IPS DF 6.9 (cell line): ENCODE data around the gene HSCB.
"Not testable (repeated sequence)": the region's sequence is repeated elsewhere in the genome, so short reads cannot be mapped to it uniquely, and the experiment has no call there.

Source experiments
- DNase-seq: peaks from one replicate; pipeline ENCODE4 v3.0.0-alpha.2; 2013; ENCODE audit warnings: low read depth, low spot score
- H3K27ac ChIP-seq: one replicate; pipeline ENCODE4 v1.5.1; 2013; ENCODE audit warnings: low read length, control low read depth
- H3K27me3 ChIP-seq: 2 replicates; pipeline ENCODE4 v1.6.1; 2013; ENCODE audit warnings: mild to moderate bottlenecking, low read length; ENCODE audit not compliant: control insufficient read depth, insufficient read depth
- H3K36me3 ChIP-seq: 2 replicates; pipeline ENCODE4 v1.6.1; 2013; ENCODE audit warnings: low read length; ENCODE audit not compliant: control insufficient read depth, insufficient read depth
- H3K4me1 ChIP-seq: 2 replicates; pipeline ENCODE4 v1.6.1; 2013; ENCODE audit warnings: low read length; ENCODE audit not compliant: control insufficient read depth, insufficient read depth
- H3K4me3 ChIP-seq: 2 replicates; pipeline ENCODE4 v1.5.1; 2013; ENCODE audit warnings: mild to moderate bottlenecking, low read length
- H3K9me3 ChIP-seq: 2 replicates; pipeline ENCODE4 v1.6.1; 2013; ENCODE audit warnings: low read length, inconsistent platforms; ENCODE audit not compliant: control insufficient read depth, insufficient read depth
- WGBS: extraction: QIAGEN DNeasy Blood & Tissue Kit; methylation state at CpG from one replicate; pipeline ENCODE4 v1.1.7; 2013; ENCODE audit warnings: mixed read lengths, missing lambda C conversion rate; ENCODE audit not compliant: insufficient read length, insufficient coverage; 5-methylcytosine and 5-hydroxymethylcytosine counted together

HSCB gene, protein sequence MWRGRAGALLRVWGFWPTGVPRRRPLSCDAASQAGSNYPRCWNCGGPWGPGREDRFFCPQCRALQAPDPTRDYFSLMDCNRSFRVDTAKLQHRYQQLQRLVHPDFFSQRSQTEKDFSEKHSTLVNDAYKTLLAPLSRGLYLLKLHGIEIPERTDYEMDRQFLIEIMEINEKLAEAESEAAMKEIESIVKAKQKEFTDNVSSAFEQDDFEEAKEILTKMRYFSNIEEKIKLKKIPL

DNA sequence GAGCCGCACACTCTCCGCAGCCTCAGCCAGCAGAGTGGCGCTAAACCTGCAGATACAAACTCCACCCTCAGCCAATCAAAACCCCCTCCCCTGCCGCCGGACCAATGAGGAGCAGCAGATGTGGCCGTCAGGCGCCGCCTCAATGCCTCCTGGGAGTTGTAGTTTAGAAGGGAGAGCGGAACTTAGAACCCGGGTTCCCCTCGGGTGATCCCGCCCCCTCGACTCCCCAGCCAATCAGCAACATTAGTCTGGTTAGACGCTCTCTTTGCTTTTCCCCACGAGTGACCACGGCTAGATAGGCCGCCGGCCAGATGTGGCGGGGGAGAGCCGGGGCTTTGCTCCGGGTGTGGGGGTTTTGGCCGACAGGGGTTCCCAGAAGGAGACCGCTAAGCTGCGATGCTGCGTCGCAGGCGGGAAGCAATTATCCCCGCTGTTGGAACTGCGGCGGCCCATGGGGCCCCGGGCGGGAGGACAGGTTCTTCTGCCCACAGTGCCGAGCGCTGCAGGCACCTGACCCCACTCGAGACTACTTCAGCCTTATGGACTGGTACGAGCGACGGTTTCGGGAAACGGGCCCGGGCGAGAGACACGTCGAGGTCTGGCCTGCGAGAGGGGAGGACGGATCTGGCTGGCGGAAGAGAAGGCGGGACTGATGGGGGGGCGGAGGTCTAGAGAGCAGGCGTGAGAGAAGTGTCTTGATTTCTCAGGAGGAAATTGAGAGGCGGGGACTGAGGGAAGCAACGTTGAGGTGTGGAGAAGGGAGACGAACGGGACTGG, at the start of gene HSCB, which contains the start of gene CHEK2:
HSCB (plus strand) TSS at position 255 of the 777 bp plus-strand sequence; CDS start at position 312, 57 bp downstream.
CHEK2 (minus strand) TSS at position 36 of the 777 bp plus-strand sequence. CDS start 7,099 bp downstream, outside the sequence.
- no CpG with 5 or more reads among the region's 54 CpGs for WGBS
- H3K4me1 ChIP-seq = no peaks in the 10 kb centered on the region
- peaks cover 11% of the 10 kb centered on the region; the same call in 1 of the 2 replicates for H3K36me3 ChIP-seq

DNA sequence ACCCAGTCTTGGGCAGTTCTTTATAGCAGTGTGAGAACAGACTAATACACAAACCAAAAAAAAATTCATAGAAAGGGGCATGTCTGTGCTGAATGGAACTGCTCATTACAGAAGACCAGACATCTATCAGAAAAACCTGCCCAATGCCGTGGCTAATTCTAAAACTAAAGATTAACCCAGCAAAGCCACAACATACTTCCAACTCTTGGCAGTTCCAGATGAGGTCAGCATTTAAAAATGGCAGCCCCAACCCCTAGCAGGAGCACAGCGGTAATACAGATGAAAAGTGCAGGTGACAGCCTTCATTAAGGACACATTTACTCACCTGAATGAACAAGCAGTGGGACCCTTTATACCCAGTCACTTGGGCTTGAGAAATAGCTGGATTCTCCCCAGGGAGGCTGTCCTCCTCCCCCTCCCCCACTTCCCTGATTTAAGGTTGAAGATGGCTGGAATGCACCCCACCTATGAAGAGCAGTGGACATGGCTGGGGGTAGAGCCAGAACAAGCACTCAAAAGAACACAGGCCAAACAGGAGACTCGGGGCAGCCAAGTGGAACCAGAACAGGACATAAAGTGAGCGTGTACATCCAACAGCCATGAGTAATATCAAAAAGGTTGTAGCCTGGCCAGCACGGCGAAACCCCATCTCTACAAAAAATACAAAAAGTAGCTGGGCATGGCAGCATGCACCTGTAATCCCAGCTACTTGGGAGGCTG, 48.6 kb upstream of the HSCB start:
- not testable (repeated sequence) for H3K9me3 ChIP-seq, H3K4me3 ChIP-seq, H3K4me1 ChIP-seq, H3K27me3 ChIP-seq, H3K36me3 ChIP-seq, H3K27ac ChIP-seq, DNase-seq
- WGBS = no CpG with 5 or more reads among the region's 6 CpGs

More for the DNA sequence above, at the start of gene HSCB, which contains the start of gene CHEK2:
- Histone ChIP-seq H3K27ac (no peak within 1 kb of the TSS), H3K27me3 (no peaks in the 10 kb centered on the region), H3K4me3 (peak within 1 kb of the TSS; percentile 77), H3K9me3 (no peaks in the 10 kb centered on the region)
- DNase-seq = peak; percentile 96

DNA sequence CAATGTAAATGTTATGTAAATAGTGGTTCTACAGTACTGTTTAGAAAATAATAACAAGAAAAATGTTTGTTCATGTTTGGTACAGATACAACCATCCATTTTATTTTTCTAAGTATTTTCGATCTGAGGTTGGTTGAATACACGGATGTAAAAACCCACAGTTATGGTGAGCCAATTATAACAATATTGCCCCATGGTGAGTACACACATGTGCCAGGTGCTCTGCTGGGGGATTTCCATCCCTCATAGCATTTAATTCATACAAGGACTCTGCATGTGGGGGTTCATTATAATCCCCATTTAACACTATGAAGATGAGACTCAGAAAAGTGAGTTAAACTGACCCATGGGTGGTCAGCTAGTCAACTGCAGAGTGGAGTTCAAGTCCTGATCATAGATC, 38.9 kb upstream of the HSCB start:
- peaks cover 10% of the 10 kb centered on the region; the same call in 1 of the 2 replicates for H3K36me3 ChIP-seq

DNA sequence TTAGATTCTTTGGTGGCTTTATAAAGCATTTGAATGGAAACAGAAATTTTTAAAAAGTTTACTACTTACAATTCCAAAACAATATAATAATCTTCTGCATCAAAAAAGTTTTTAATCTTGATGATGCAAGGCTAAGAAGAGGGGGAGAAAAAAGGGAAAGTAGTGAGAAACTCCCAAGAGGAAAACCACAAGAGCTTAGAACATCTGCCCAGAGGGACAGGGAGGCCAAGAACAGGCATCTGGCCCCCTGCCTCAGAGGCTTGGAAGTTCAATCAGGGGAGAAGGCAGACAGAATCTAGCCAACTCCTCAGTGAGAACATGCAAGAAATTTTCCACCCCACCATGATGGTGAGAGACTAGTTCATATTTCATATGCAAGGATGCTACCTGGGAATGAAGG, 38.4 kb upstream of the HSCB start:
- no peaks in the 10 kb centered on the region for H3K9me3 ChIP-seq
- no peaks in the 10 kb centered on the region; the same call in 1 of the 2 replicates for H3K4me1 ChIP-seq
- peaks cover 10% of the 10 kb centered on the region; the same call in 1 of the 2 replicates for H3K36me3 ChIP-seq
- no peak overlapping the region for H3K27ac ChIP-seq
- H3K4me3 ChIP-seq = no peak overlapping the region
- no peaks in the 10 kb centered on the region for H3K27me3 ChIP-seq
- DNase-seq = no peak

More for the DNA sequence above, 38.9 kb upstream of the HSCB start:
- DNase-seq = no peak
- Histone ChIP-seq H3K4me3 (no peak overlapping the region), H3K4me1 (no peaks in the 10 kb centered on the region; the same call in 1 of the 2 replicates), H3K9me3 (no peaks in the 10 kb centered on the region), H3K27ac (no peak overlapping the region), H3K27me3 (no peaks in the 10 kb centered on the region)
- WGBS = no CpG with 5 or more reads among the region's 2 CpGs

DNA sequence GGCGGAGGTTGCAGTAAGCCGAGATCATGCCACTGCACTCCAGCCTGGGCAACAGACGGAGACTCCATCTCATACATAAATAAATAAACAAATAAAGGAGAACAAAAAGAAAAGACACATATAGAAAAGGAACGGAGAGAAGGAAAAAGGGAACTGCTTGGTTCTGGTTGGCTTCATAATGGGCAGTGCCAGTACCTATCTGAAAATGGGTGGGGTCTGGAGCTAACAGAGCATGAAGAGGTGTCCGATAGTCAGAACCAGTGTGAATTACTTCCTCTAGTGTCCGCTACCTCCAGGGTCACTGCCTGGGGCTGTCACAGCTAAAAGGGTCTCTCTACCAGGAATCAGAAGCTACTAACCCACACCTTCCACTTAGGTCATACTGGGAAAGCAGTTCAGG, 35.0 kb upstream of the HSCB start:
- no peaks in the 10 kb centered on the region; the same call in 1 of the 2 replicates for H3K4me1 ChIP-seq
- WGBS = no CpG with 5 or more reads among the region's 6 CpGs
- peaks cover 11% of the 10 kb centered on the region; the same call in 1 of the 2 replicates for H3K36me3 ChIP-seq
- no peak overlapping the region for H3K27ac ChIP-seq
- no peak for DNase-seq
- H3K4me3 ChIP-seq = no peak overlapping the region
- H3K27me3 ChIP-seq = no peaks in the 10 kb centered on the region
- H3K9me3 ChIP-seq = no peaks in the 10 kb centered on the region

DNA sequence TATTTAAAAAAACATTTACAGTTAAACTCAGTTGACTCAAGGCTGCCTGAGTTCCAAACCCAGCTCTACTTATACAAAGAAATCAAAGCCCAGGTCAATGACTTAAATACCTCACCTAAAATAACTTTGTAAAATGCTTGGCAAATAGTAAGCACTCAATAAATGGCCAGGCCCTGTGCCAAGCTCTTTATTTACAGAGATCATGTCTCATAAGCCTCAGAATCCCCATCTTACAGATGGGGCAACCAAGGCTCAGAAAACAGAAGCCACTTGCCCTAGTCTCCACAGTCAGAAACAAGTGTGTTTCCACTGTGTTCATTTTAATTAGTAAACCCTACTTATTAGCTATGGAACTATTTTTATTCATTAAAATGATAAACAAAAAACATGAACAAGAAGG, 31.7 kb upstream of the HSCB start:
- no peaks in the 10 kb centered on the region; the same call in 1 of the 2 replicates for H3K4me1 ChIP-seq
- H3K36me3 ChIP-seq = peaks cover 13% of the 10 kb centered on the region; the same call in 1 of the 2 replicates

DNA sequence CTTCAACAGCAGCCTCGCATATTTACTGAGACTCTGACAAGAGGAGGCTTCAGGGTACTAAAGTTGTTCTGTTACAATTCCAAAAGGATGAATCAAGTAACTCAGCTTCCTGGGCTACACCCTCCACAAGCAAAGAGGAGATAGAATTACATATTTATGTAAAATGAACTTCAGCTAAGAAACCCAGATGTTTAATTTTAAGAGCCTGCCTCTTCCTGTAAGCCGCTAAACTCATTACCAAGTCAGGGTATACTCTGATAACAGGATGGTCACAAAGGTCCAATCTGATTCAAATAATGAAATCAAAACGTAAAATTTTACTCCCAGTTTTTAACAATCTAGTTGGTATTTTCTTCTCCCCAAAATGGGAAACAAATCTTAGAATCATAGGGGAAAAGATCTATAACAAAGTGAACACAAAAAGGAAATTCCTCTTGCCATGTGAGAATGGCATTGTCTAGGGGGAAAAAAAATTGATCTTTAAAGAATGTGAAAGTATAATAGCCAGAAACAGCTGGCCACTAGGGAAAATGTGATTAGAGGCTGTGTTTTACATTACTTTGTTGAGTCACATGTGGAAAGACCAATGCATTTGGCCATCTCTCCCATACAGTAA, 31.2 kb upstream of the HSCB start:
- no peak for DNase-seq
- no CpG with 5 or more reads among the region's 3 CpGs for WGBS
- Histone ChIP-seq H3K4me1 (no peaks in the 10 kb centered on the region; the same call in 1 of the 2 replicates), H3K36me3 (peaks cover 13% of the 10 kb centered on the region; the same call in 1 of the 2 replicates), H3K27me3 (no peaks in the 10 kb centered on the region), H3K27ac (no peak overlapping the region), H3K9me3 (no peaks in the 10 kb centered on the region), H3K4me3 (no peak overlapping the region)

More for the DNA sequence above, 31.7 kb upstream of the HSCB start:
- H3K27me3 ChIP-seq = no peaks in the 10 kb centered on the region
- no peaks in the 10 kb centered on the region for H3K9me3 ChIP-seq
- no peak for DNase-seq
- no peak overlapping the region for H3K27ac ChIP-seq
- no peak overlapping the region for H3K4me3 ChIP-seq

DNA sequence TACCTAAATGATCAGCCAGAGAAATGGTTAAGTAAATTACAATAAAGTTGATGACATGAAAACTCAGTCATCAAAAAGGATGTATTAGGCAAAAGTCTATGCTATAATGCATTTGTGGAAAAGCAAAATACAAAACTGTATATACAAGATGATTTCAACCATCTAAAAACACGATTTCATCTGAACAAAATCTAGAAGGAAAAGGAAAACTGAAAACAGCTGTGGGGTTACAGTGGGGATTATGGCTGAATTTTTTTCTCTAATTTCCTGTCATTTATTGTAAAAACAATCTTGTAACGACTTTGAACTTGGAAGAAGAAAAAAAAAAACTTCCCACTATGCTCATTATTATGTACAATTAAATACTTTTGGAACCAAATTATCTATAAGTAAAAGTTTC, 30.5 kb upstream of the HSCB start:
- no peaks in the 10 kb centered on the region for H3K27me3 ChIP-seq
- H3K36me3 ChIP-seq = peaks cover 9% of the 10 kb centered on the region; the same call in 1 of the 2 replicates
- H3K4me3 ChIP-seq = no peak overlapping the region
- no CpG with 5 or more reads among the region's 2 CpGs for WGBS
- no peak overlapping the region for H3K27ac ChIP-seq
- H3K9me3 ChIP-seq = no peaks in the 10 kb centered on the region
- H3K4me1 ChIP-seq = no peaks in the 10 kb centered on the region; the same call in 1 of the 2 replicates
- DNase-seq = no peak

DNA sequence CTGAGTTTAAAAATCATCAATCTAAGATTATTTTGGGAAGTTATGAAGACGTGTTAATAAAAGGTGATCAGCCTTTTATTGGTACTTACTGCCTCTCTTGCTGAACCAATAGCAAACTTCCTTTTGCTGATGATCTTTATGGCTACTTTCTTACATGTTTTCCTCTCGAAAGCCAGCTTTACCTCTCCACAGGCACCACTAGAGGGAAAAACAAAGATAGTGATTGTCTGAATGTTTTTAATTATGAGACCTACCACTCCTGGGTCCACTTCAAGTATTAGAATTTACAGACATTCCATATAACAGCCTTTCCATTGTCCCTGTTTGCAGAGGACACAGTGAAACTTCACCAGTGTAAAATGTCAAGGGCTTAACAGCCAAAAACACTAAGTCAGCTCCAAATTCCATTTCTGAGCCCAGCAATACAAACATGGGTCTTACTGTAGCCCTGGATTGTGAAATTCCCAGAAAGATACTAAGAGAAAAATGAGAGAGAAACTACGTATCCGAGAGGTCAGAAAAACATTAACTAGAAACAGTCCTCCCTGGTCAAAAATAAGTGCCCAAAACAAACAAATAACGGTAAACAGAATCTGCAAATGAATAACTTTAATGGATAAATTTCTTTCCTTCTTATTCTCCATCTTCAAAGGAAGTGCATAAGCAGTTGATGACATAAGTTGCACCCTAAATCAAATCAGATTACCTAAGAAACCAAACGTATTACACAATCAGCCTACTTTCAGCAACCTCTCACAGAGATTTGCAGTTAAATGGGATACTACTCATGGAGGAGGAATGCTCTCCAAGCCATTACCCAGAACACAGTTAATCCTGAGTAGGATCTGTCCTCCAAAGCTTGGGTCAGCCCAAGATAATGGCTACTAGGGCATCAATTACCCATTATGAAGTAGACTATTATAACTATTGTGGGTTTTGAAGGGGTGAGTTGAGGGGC, 29.7 kb upstream of the HSCB start:
- whole genome bisulfite sequencing = no CpG with 5 or more reads among the region's 6 CpGs
- Histone ChIP-seq H3K27ac (no peak overlapping the region), H3K9me3 (no peaks in the 10 kb centered on the region), H3K27me3 (no peaks in the 10 kb centered on the region), H3K4me1 (no peaks in the 10 kb centered on the region; the same call in 1 of the 2 replicates), H3K36me3 (peaks cover 7% of the 10 kb centered on the region; the same call in 1 of the 2 replicates), H3K4me3 (no peak overlapping the region)
- DNase-seq = no peak
